ENCODE data around the gene ZMIZ2.
"Not testable (repeated sequence)": the region's sequence is repeated elsewhere in the genome, so short reads cannot be mapped to it uniquely, and the experiment has no call there.

ZMIZ2 gene

DNA sequence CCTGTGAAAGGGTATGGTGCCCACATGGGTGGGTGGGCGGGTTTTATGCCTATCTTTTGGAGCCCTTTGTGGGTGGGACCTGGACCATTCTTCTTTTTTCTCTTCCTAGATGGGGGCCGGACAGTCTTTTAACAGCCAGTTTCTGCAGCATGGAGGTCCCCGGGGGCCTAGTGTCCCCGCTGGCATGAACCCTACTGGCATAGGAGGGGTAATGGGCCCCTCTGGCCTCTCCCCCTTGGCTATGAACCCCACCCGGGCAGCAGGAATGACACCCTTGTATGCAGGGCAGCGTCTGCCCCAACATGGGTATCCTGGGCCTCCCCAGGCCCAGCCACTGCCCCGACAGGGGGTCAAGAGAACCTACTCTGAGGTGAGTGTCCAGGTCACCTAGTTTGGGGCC lies 9.1 kb downstream of the ZMIZ2 start:
- DNase-seq (ENCODE audit: low read depth): no peak

DNA sequence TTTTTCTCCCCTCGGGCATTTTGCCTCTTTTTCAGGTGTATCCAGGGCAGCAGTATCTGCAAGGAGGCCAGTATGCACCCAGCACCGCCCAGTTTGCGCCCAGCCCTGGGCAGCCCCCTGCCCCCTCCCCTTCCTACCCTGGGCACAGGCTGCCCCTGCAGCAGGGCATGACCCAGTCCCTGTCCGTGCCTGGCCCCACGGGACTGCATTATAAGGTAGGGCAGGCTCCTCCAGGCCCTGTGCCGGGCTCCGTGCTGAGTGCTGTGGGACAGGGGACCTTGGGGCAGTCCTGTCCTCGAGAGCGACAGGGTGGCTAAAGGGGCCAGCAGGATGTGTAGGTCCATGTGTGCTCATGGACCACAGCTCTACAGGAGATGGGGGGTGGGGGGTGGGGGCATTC lies 10.6 kb downstream of the ZMIZ2 start:
- no peak for DNase-seq (ENCODE audit: low read depth)

DNA sequence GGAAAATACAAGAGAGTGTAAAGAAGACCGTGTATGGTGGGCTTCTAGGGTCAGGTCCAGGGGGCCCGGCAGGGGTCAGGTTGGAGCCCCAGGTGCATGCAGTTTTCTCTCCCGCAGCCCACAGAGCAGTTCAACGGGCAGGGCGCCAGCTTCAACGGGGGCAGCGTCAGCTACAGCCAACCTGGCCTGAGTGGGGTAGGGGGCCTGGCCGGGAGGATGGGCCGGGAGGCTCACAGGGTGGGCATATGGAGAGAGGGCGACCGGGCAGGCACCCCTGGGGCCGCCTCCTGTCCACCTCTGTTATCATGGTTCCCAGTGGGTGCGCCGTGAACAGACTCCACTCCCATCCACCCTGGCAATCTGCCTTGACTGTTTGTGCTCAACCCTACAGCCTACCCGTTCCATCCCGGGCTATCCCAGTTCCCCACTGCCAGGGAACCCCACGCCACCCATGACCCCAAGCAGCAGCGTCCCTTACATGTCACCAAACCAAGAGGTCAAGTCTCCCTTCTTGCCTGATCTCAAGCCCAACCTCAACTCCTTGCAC lies 11.5 kb downstream of the ZMIZ2 start:
- DNase-seq (ENCODE audit: low read depth): no peak

DNA sequence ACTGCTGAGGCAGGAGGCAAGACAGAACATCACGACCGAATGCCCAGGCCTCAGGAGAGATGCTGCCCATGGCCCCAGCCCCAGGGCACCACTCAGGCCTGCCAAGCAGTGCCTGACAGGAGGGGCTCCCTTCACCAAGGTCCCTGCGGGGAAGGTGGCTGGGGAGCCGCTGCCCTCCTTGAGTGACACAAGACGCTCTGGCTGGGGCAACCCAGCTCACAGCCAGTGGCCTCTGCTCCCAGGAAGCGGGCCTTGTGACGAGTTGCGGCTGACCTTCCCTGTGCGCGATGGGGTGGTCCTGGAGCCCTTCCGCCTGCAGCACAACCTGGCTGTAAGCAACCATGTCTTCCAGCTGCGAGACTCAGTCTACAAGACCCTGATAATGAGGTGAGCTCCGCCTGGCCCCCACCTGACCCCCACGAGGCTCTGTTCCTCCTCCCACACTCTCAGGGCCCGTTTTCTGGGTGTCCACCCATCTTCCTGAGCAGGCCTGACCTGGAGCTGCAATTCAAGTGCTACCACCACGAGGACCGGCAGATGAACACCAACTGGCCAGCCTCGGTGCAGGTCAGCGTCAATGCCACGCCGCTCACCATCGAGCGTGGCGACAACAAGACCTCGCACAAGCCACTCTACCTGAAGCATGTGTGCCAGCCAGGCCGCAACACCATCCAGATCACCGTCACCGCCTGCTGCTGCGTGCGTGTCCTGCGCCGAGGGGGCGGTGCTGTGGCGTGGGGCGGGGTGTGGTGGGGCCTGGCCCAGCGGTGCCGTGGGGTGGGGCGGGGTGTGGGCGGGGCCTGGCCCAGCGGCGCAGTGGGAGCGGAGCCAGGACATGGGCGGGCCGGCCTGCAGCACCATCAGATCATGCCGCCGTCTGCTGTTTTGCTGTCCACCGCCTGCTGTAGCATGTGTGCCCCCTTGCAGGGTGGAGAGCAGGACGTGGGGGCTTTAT lies 12.8 kb downstream of the ZMIZ2 start:
- DNase-seq (ENCODE audit: low read depth): peak; percentile 56

DNA sequence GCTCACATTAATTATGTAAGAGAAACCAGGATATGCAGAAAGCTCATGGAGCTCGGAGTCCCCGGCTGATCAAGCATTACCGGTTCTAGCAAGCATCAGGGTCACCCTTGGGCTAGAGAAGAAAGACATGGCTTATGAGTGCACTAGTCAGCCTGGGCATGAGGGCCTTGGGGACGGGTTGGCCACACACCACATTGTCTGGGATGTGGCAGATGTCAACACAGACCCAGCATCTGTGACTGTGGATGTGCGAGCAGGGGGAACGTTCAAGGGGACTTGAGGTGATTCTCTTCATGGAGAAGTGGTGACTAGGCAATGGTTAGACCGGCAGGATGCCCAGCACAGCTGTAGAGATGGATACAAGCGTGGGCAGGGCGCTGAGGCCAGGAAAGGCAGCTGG lies 13.7 kb downstream of the ZMIZ2 start:
- DNase-seq (ENCODE audit: low read depth): no peak

DNA sequence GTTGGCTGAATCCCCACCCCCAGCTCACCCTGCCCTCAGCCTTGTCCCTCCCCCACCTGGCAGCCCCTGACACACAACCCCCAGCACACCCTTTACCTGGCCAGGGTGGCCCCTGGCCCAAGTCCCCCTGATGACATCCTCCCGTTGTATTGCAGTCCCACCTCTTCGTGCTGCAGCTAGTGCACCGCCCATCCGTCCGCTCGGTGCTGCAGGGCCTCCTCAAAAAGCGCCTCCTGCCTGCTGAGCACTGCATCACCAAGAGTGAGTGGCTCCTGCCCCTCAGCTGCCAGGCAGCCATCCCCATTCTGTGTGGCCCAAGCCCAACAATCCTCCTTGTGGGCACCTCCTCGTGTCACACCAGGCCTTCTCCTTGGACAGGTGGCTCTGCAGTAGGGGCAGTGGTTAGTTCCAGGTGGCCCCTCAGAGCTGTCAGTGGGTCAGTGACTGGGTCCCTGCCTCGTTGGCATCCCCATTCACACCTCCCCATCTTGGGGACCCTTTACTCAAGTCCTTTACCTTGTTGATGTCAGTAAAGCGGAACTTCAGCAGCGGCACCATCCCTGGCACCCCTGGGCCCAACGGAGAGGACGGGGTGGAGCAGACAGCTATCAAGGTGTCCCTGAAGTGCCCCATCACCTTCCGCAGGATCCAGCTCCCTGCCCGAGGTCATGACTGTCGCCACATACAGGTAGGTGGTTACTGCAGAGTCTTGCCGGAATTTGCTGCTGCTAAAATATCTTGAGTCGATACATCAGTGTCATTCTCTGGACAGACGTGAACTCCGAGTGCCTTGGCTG lies 14.3 kb downstream of the ZMIZ2 start:
- no peak for DNase-seq (ENCODE audit: low read depth)

DNA sequence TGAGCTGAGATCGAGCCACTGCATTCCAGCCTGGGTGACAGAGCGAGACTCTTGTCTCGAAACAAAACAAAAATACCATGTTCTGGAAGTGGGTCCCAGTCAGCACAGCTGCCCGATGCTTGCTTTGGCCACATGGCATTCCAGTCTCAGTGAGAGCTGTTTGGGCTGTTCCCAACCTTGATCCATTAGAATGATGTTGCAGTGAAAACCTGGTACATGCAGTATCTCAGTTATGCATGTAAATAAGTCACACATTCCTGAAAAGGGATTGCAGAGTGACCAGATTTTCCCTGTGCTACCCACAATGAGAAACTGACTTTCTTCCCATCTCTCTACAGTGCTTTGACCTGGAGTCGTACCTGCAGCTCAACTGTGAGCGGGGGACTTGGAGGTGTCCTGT lies 15.4 kb downstream of the ZMIZ2 start:
- no peak for DNase-seq (ENCODE audit: low read depth)

DNA sequence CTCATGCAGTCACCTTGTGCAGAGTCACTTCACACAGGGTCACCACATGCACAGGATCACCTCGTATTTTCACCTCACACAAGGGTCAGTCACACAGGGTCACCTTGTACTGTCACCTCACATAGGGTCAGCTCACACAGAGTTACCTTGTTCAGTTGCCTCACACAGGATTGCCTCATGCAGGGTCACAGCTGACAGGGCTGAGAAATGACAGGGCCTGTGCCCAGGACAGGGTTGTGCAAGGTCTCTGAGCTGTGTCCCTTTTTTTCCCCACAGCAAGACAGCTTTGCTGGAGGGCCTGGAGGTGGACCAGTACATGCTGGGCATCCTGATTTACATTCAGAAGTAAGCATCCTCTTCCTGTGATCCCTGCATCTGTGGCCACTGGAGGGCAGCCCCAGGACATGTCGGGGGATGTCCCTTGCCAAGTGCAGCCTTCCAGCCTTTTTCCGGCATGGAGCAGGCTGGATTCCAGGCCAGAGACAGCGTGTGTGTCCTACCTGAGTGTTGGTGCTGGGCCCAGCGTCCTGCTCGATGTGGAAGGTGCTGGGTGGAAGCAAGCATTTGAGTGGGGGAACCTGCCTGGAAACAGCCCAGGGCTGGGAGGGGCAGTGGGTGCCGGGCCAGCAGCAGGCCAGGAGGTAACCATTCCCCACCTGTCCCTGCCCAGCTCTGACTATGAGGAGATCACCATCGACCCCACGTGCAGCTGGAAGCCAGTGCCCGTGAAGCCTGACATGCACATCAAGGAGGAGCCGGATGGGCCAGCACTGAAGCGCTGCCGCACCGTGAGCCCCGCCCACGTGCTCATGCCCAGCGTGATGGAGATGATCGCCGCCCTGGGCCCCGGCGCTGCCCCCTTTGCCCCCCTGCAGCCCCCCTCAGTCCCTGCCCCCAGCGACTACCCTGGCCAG lies 16.3 kb downstream of the ZMIZ2 start:
- no peak for DNase-seq (ENCODE audit: low read depth)

DNA sequence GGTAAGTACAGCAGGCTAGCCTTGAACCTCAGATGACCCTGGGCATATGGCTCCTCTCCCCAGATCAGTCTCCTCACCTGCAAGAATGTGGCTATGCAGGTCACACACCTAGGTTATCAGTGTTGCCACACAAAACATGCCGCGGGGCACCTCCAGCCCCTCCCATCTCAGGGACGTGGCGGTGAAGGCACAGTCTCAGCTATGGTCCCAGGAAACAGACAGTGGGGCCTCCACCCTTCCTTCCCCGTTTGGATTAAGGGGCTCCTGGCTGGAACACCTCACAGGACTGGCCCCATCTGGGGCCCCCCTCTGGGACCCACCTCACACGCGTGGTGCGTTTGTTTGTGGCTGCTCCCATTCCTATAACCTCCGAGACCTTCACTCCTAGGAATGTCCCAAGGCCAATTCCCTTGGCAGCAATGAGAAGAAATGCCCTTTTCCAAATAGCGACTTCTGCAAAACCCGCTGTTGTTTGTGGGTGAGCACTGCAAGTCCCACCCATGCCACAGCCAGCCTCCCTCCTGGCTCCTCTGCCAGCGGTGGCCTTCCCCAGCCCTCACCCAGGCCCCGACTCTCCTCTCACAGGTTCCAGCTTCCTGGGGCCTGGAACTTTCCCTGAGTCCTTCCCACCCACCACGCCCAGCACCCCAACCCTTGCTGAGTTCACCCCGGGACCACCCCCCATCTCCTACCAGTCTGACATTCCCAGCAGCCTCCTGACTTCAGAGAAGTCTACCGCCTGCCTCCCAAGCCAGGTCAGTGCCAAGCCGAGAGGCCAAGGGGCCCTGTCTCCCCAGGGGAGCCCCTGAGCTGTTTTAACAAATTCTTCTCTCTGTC lies 17.1 kb downstream of the ZMIZ2 start:
- DNase-seq (ENCODE audit: low read depth): no peak

DNA sequence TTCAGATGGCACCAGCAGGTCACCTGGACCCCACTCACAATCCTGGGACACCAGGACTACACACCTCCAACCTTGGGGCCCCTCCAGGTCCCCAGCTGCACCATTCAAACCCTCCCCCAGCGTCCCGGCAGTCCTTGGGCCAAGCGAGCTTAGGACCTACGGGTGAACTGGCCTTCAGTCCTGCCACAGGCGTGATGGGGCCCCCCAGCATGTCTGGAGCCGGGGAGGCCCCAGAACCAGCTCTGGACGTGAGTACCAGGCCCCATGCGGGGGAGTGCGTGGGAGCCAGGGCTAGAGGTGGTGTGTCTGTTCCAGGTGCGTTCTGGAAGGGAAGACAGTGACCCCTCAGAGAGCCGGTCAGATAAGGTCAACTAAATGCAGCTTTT lies 17.8 kb downstream of the ZMIZ2 start:
- no peak for DNase-seq (ENCODE audit: low read depth)

DNA sequence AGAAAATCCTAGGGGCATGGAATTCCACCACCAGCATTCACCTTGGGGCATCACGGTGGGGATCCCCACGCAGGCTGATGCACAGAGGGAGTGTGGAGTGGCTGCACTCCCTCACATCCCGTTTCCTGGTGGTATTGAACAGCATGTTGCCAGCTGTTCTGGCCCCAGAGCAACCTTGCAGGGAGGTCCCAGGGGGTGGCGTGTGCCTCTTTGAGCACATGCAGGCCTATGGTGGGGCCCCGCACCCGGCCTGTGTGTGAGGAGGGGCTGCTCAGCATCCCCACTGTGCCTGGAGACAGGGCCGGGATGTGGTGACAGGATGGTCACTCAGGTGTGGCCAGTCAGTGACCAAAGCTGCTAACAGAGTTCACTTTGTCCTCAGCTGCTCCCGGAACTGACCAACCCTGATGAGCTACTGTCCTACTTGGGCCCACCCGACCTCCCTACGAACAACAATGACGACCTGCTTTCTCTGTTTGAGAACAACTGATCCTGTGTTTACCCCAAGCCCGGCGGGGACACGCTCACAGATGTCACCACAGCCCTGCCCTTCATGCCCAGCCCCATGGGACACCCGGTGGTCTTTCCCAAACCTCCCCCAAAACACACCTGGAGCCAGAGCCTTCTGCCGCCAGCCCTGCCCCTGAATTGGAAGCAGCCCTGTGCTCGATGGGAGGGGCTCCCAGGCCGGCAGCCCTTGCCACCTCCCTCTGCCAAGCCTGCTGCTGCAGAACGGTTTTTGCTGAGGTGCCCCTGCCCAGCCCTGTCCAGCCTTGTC lies 18.7 kb downstream of the ZMIZ2 start:
- DNase-seq (ENCODE audit: low read depth): no peak

DNA sequence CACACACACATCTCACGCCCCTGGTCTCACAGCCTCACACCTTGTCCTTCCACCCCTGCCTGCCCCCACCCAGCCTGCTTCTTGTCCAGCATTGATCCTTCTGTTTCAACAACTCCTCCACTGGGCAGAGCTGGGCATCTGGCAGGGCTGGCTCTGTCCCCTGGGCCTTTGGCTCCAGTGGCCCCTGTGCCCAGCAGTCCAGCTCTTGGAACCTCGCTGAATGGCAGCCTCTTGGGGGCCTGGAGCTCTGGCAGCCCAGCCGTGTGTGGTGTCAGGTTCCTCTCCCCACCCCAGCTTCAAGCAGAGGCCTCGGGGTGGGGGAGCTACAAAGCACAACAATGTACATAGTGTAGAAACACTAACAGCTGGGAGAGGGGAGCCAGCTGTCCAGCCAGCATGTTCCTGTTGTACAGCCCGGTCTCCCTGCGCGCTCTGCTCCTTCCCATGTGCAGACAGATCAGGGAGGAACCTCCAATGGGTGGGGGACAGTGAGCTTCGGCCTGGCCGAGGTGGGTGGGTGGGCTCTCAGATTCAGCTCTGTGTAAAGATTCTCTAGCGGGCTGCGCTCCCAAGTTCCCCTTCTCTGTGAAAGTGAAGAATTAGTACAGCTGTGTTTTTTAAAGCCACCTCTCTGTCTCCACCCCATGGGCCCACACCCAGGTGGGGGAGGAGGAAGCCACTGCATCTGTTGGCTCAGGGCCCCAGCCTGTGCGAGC lies 19.4 kb downstream of the ZMIZ2 start:
- no peak for DNase-seq (ENCODE audit: low read depth)

DNA sequence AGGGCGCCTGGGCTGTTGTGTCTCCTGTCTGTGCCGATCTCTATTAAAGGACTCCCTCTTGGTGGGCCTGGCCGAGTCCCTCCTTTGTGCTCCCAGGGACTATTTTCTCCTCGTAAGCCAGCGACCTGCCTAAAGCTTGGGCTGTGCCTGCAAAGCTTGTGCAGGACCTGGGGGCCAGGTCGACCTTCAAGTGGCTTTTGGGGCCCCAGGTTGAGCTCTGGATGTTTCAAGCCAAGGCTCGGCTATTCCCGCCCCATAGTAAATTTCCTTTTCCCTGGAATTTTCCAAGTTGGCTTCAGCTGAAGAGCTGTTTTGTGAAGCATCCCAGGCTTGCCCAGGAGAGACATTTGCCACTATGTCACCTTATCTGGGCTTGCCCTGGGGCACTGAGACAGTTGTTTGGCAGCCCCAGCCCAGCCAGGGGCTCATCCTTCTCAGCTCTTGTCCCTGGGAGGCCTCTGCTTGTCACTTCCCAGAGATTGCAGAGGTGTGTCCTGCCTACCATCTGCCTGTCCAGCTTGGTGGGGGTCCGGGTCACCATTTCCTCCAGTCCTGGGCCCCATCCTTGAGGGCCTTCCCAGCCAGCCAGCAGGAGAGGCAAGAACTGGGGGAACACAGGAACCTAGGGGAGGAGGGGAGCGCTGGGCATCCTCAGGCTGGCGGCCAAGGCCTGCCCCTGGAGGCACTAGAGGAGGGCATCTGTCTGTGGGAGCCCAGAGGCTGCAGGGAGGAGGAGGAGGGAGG lies 20.2 kb downstream of the ZMIZ2 start:
- DNase-seq (ENCODE audit: low read depth): no peak

DNA sequence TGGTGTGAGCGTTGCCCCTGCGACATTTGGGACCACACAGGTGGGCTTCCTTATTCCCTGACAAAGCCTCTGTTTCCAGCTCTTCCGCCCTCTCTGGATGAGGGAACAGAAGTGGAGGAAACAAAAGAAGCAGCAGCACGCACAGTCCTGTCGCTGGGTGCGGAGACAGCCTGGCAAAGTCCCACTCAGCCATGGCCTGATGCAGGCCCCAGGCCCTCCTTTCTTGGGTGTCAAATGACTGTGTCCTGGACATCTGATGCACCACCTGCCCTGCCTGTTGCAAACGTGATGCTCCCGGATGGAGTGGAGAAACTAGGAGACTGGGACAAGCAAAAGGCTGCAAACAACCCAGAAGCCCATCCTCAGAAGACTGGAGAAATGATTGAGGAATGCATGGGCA lies 20.7 kb downstream of the ZMIZ2 start:
- DNase-seq (ENCODE audit: low read depth): no peak

DNA sequence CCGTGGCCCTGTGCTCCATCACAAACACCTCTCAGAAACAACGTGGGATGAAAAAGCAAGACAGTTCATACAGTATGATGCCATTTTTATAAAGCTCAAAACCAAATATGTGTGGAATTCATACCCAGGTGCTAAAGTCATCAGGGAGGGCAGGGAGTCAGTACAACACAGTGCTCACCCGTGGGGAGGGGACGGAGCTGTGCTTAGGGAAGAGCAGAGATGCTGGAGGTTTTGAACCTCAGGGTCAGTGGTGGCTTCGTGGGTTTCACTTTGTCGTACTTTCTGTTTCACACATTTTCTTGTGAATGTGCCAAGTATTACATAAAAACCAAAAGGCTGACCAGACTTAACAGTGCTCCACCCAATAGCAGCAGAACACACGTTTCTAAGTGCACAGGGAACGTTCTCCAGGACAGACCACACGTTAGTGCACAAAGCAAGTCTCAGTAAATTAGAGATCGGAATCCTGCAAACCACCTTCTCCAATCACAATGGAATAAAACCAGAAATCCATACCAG lies 21.2 kb downstream of the ZMIZ2 start:
- DNase-seq (ENCODE audit: low read depth): peak; percentile 56

DNA sequence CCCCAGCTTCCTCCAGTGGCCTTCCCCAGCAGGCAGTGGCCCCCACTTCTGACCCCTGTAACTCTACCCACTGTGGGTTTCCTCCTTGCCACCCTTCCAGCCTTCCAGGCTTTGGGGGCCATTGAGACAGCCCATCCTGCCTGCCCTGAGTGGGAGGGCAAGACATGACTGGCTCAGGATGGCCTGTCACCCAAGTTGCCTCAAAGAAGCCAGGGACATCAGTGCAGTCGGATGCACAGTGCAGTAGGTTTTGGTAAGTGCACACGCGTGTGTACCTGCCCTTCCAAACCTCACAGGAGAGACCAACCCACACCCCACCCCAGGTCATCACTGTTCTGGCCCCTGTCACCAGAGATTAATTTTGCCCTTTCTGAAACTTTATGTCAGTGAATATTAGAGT lies 22.7 kb downstream of the ZMIZ2 start:
- DNase-seq (ENCODE audit: low read depth): no peak

DNA sequence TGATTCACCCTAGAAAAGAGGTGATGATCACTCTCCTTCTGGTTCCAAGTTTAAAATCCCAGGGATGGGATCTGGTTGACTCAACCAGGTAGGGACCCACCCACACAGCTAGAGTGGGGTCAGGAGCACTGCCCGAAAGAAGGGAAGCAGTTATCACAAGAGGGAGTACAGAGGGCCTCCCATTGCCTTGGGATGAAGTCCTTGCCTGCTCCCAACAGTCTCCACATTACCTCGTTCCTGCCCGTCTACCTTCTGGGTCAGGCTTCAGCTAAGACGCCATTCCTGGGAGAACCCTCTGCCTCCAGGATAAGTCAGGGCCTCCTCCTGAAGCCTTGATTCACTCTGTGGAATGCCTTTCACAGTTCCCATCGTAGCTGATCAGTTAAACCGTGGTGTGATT lies 23.8 kb downstream of the ZMIZ2 start:
- no peak for DNase-seq (ENCODE audit: low read depth)

DNA sequence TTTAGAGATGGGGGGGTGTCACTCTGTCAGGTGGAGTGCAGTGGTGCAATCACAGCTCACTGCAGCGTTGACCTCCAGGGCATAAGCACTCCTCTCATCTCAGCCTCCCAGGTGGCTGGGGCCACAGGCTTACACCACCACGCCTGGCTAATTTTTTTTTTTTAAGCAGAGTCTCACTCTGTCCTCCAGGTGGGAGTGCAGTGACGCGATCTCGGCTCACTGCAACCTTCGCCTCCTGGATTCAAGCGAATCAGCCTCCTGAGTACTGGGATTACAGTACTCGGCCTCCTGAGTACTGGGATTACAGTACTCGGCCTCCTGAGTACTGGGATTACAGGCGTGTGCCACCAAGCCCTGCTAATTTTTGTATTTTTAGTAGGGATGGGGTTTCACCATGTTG lies 24.2 kb downstream of the ZMIZ2 start:
- no peak for DNase-seq (ENCODE audit: low read depth)

DNA sequence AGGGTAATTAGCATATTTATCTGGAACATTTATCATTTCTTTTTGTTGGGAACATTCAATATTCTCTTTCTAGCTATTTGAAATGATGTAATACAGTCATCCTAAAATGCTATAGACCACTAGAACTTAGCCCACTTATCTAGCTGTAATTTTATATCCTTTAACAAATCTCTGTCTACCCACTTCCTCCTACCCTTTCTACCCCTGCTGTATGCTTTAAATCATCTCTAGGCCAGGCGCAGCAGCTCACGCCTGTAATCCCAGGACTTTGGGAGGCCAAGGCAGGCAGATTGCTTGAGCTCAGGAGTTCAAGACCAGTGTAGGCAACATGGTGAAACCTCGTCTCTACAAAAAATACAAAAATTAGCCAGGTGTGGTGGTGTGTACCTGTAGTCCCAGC lies 25.8 kb downstream of the ZMIZ2 start:
- not testable (repeated sequence) for DNase-seq (ENCODE audit: low read depth)
